ENCODE results near the gene TPST1.
"Not testable (repeated sequence)": the region's sequence is repeated elsewhere in the genome, so short reads cannot be mapped to it uniquely, and the experiment has no call there.

TPST1 gene

GRCh38 chr7:66339141-66339540 is 134.0 kb downstream of the TPST1 start:
- DNase-seq, result no peak

DNA sequence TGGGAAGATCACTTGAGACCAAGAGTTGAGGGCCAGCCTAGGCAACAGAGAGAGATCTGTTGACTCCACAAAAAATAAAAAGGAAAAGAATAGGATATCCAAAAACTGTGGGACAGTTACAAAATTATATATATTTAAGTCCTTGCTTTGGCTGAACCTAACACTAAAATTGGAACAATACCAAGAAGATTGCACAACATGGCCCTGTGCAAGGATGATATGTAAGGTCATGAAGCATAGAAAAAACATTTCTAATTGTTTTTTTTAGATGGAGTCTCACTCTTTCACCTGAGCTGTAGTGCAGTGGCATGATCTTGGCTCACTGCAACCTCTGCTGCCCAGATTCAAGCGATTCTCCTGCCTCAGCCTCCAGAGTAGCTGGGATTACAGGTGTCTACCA is 139.0 kb downstream of the TPST1 start:
- DNase-seq, result peak in 1 of 2 donors; percentile 5

DNA sequence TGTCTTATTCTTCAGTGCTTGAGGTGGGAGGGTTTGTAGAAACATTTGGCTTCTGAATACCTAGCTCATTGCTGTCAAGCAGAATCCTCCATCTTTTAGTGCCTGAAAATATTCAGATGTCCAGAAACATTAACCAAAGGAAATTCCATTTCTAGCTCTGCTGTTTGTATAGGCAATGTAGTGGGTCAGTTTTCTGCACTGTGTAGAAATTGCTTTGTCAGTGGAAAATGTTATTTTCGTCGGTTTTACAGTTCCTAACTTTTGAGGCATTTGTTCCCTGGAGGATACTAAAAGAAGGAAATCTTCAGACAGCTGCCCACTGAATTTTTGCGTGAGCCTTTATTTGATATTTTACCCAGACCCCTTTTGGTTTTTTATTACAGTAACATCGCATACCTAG is 143.4 kb downstream of the TPST1 start:
- DNase-seq, result no peak

- peak; percentile 78 to 89 for DNase-seq
Observed at GRCh38 chr7:66348959-66349358, 143.8 kb downstream of the TPST1 start.

DNA sequence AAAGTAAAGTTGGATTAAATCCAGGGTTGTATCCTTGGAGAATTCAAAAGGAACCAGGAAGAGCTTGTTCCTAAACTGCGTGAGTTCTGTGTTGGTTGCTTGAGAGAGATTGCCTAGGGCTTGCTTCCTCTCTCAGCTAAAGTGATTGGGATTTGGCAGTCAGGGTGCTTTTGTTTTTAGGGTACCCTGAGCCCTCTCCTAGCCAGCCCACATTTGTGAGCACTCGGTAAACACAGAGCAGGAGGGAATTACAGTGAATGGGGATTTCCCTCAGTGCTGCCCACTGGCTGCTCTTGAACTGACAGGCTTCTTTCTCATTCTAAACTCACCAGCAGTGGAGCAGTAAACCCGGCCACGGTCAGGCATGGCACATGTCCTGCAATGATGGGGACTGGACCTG is 146.9 kb downstream of the TPST1 start:
- DNase-seq, result peak; percentile 9 to 12

DNA sequence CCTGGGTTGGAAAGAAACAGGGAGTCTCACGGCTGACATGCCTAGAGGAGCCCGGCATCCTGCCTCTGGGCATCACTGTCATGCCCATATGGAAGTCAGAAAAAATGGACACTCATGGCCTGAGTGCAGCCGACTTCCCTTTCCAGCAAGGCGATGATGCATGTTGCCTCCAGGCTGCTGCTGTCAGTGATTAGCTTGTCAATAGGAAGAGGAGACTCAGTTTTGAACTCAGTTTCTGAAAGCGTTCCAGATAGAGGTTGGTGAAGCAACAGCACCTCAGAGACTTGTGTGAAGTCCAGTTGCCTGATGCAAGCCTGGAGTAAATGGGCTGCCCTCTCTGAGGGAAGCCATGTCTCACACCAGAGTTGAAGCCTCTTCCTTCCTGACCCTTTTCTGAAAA is 148.4 kb downstream of the TPST1 start:
- DNase-seq, result peak in 1 of 2 donors; percentile 29

- no peak for DNase-seq
Observed at GRCh38 chr7:66355756-66356155, 150.6 kb downstream of the TPST1 start.

DNA sequence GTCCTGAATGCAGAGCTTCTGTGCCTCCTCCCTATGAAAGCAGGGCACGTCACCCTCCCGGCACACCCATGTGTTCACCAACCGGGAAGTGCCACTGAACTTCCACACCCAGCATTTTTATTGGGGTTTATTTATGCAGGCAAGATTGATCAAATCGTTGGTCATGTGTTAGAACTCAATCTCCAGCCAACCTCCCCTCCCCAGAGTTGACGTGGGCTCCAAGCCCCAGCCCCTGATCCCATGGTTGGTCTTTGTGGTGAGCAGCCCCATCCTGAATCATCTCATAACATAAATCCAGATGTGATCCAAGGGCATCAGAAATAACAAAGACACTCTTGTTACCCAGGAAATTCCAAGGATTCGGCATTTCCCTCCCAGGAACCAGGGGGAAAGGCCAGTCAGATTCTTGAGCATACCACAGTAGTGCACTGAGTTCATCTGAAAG is 151.2 kb downstream of the TPST1 start:
- no peak for DNase-seq

GRCh38 chr7:66357087-66357486 is 152.0 kb downstream of the TPST1 start:
- no peak for DNase-seq

DNA sequence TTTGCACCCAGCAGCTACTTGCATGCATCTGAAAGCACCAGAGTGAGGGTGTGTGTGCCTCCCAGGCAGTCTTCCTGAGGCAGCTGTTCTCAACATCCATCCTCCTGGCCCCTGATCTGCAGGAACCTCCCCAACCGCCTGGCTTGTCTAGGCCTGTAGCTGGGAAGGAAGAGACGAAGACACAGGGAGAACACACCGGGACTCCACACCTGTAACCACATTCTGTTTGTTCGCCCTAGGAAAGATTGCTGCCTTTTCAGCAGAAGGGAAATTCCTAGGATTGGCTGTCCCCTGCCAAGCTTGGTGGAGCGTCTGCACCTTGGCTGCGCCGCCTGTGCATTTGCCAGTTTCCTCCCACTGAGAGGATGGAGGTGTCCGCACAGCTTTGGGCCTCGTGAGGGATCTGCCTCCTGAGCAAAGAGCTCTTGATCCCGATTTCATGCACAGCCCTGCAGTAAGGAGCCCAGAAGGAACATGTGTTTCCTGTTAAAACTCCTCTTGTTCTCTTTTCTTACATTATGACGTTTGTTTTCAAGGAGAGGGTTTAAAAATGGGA is 154.6 kb downstream of the TPST1 start:
- DNase-seq, result peak; percentile 41 to 55

DNA sequence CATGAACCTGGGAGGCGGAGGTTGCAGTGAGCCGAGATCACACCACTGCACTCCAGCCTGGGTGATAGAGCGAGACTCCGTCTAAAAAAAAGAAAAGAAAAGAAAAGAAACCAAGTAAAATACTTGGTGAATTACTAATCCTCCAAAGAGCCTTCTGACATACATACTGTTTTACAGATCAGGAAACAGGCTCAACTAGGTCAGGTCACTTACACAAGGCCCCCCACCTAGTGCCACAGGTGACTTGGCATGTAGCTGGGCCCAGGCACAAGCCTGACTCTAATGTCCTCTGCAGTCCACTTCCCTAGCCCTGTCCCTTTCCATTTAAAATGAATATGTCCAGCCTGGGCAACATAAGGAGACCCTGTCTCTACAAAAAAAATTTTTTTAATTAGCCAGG is 157.0 kb downstream of the TPST1 start:
- no peak for DNase-seq

GRCh38 chr7:66363635-66364034 is 158.5 kb downstream of the TPST1 start:
- no peak for DNase-seq

DNA sequence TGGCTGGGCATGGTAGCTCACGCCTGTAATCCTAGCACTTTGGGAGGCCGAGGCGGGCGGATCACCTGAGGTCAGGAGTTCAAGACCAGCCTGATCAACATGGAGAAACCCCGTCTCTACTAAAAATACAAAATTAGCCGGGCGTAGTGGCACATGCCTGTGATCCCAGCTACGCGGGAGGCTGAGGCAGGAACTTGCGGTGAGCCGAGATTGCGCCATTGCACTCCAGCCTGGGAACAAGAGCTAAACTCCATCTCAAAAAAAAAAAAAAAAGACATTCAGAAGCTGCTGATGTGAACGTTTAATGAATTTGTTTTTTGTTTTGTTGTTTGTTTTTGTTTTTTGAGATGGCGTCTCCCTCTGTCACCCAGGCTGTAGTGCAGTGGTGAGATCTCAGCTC is 159.9 kb downstream of the TPST1 start:
- not testable (repeated sequence) for DNase-seq

GRCh38 chr7:66371096-66371824 is 166.1 kb downstream of the TPST1 start:
- no peak for DNase-seq

DNA sequence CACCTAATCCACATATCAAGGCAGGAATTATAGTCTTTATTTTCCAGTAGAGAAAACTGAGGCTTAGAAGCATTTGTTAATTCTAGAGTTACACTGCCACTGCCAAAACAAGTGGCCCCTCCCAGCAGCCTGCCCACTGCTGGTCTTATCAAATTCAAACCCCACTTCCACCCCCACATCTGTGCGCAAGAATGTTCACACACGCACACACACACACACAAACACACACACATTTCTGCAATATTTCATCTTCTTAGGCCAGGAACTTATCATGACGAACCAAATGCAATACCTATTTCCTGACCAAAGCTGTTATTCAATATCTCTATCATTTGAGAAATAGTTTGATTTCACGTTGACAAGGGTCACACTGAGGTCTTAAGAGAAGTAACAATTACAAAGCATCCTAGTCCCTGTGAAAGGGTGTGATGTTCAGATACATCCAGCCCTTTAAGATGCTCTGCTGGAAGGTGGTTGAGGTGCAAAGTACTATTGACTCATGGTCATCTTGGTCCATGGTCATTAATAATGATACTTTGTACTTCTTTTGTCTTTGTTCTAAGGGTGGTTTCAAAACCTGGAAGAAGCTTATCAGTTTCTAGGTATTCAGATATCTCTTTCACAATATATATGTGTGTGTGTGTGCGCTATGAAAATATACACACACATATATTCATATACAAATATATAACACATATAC is 169.2 kb downstream of the TPST1 start:
- DNase-seq, result not testable (repeated sequence)

GRCh38 chr7:66376264-66376945 is 171.3 kb downstream of the TPST1 start:
- DNase-seq, result no peak

DNA sequence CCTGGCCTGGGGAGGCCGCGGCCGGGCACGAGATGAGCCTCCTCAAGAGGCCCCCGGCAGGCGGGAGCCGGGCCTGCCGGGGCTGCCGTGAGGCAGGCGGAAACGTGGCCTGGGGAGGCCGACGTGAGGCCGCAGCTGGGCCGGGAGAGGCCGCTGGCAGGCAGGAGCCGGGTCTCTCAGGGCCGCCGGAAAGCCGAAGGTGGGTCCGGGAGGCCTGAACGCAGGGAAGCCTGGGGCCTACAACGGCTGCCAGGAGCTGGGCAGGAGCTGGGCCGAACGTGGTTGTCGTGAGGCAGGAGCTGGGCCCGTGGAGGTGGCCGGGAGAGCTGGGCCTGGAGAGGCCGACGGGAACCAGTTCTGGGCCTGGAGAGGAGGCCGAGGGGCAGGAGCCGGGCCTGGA is 171.9 kb downstream of the TPST1 start:
- no peak for DNase-seq

DNA sequence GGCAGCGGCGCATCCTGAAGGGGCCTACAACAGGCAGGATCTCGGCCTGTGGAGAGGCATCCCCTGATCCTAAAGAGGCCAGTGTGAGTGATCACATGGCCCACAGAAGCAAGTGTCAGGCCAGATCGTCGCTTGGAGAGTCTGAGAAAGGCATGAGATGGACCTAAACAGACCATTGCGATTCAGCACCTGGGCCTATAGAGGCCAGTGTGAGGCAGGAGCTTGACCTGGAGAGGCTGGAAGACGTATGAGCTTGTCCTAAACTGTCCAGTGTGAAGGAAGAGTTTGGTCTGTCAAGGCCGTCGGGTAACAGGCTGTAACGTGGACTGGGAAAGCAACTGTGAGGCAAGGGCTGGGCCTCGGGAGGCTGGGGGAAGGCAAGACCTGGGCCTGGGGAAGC is 172.6 kb downstream of the TPST1 start:
- DNase-seq, result no peak

DNA sequence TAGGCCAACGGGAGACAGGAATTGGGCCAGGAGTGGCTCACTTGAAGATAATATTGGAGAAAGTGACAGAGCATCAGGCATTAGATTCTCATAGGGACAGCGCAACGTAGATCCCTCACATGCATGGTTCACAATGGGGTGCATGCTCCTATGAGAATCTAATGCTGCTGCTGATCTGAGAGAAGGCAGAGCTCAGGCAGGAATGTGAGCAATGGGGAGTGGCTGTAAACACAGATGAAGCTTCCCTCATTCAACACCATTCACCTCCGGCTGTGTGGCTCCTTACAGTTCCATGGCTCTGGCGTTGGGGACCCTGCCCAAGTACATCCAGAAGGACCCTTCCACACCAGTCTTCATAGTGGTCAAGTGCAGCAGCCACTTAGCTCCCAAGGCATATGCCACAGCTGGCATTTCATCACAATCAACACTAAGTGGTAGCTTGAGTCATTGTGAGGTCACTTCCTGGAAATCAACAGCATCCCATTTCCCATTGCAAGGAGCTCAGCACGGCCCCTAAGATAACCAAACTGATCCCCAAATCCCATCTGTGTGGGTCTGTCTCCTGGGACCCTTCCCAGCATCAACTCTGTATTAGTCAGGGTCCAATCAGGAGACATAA is 174.5 kb downstream of the TPST1 start:
- DNase-seq, result peak in 1 of 2 donors; percentile 22

DNA sequence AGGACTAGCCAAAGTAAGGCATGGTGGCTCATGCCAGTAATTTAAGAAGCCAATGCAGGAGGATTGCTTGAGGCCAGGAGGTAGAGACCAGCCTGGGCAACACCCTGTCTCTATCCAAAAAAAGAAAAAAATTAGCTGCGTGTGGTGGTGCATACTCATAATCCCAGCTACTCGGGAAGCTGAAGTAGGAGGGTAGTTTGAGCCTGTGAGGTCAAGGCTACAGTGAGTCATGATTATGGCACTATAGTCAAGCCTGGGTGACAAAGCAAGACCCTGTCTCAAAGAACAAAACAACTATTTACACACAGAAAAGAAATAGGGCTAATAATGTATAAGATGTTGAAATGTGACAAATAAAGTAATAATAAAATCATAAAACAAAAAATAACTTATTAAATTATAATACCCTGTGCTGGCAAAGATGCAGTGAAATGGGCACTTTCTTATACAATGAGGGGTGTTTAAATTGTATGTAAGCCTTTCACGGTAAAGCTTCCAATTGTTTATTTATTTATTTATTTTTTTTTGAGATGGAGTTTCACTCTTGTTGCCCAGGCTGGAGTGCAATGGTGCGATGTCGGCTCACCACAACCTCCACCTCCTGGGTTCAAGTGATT is 175.2 kb downstream of the TPST1 start:
- DNase-seq, result no peak

GRCh38 chr7:66382182-66382923 is 177.2 kb downstream of the TPST1 start:
- not testable (repeated sequence) for DNase-seq

Data from inflammatory macrophage (primary cell).